IMR-90 (cell line): ENCODE measurements around the gene PHB1. TPM values are rescaled to one million over a fixed set of nuclear protein-coding genes. Genes with fewer than 3 reads are reported as not detected.

Experiments used
- ATAC-seq: fragments of 200-7000 bp; cut with Tn5 transposase; 2 replicates; pipeline ENCODE4 v1.9.1; 2020; ENCODE audit warnings: low read depth, mild to moderate bottlenecking, moderate library complexity
- BruUV-seq: library from RNA; stranded (reverse); fragments of 400-500 nt; replicated peaks from 2 replicates; lab custom pipeline; 2021; lab: Mats Ljungman, UMichigan
- CTCF ChIA-PET: fragments of 300-600 bp; formaldehyde crosslinking; extraction: SDS; loops from one replicate; lab custom pipeline; 2021; ENCODE audit warnings: antibody characterized with exemption; lab: Yijun Ruan, JAX
- POLR2A ChIA-PET: fragments of 300-600 bp; sonication (Branson Sonifier 250); formaldehyde crosslinking; loops from one replicate; lab custom pipeline; 2022; ENCODE audit warnings: antibody characterized with exemption; ENCODE audit not compliant: unreplicated experiment; lab: Charles Lee
- DNase-seq: peaks from one replicate; pipeline ENCODE4 v3.0.0; 2013
- H2AFZ ChIP-seq: replicated peaks from 2 replicates; pipeline ENCODE3; 2013; ENCODE audit warnings: low read length, mild to moderate bottlenecking; ENCODE audit not compliant: poor library complexity
- H2AK5ac ChIP-seq: 2 replicates; pipeline ENCODE4 v1.6.1; 2013; ENCODE audit warnings: low read depth, low read length, inconsistent platforms
- H2AK9ac ChIP-seq: replicated peaks from 2 replicates; pipeline ENCODE3; 2013; ENCODE audit warnings: mild to moderate bottlenecking, low read depth, low read length, moderate library complexity; ENCODE audit not compliant: poor library complexity
- H2BK120ac ChIP-seq: 2 replicates; pipeline ENCODE4 v1.6.1; 2013; ENCODE audit warnings: low read depth, low read length, inconsistent platforms
- H2BK15ac ChIP-seq: 3 replicates; pipeline ENCODE4 v1.6.1; 2013; ENCODE audit warnings: low read depth, low read length, inconsistent platforms
- H2BK20ac ChIP-seq: 2 replicates; pipeline ENCODE4 v1.6.1; 2013; ENCODE audit warnings: low read depth, mild to moderate bottlenecking, inconsistent platforms, low read length, moderate library complexity
- H2BK5ac ChIP-seq: 2 replicates; pipeline ENCODE4 v1.6.1; 2013; ENCODE audit warnings: mild to moderate bottlenecking, low read depth, low read length, inconsistent platforms; ENCODE audit not compliant: poor library complexity, severe bottlenecking
- H3K14ac ChIP-seq: replicated peaks from 2 replicates; pipeline ENCODE4 v1.6.1; 2013; ENCODE audit warnings: low read depth, low read length, inconsistent platforms
- H3K18ac ChIP-seq: 2 replicates; pipeline ENCODE4 v1.6.1; 2013; ENCODE audit warnings: low read depth, low read length, control low read depth
- H3K23ac ChIP-seq: 2 replicates; pipeline ENCODE4 v1.6.1; 2013; ENCODE audit warnings: low read depth, low read length, inconsistent platforms
- H3K27ac ChIP-seq: 2 replicates; pipeline ENCODE4 v1.5.1; 2013; ENCODE audit warnings: mild to moderate bottlenecking, control low read depth, low read length; ENCODE audit not compliant: insufficient read depth
- H3K27me3 ChIP-seq: 2 replicates; pipeline ENCODE4 v1.6.1; 2013; ENCODE audit warnings: low read length; ENCODE audit not compliant: control insufficient read depth, insufficient read depth
- H3K36me3 ChIP-seq: 2 replicates; pipeline ENCODE4 v1.6.1; 2013; ENCODE audit warnings: low read length, mixed read lengths; ENCODE audit not compliant: control insufficient read depth, insufficient read depth
- H3K4ac ChIP-seq: 2 replicates; pipeline ENCODE4 v1.6.1; 2013; ENCODE audit warnings: low read depth, low read length, inconsistent platforms
- H3K4me1 ChIP-seq: 2 replicates; pipeline ENCODE4 v1.6.1; 2013; ENCODE audit warnings: low read length, mixed read lengths; ENCODE audit not compliant: control insufficient read depth, insufficient read depth
- H3K4me2 ChIP-seq: 2 replicates; pipeline ENCODE4 v1.6.1; 2013; ENCODE audit warnings: low read depth, mild to moderate bottlenecking, control low read depth, low read length, moderate library complexity
- H3K4me3 ChIP-seq: 2 replicates; pipeline ENCODE4 v1.5.1; 2013; ENCODE audit warnings: low read depth, mild to moderate bottlenecking, control low read depth, low read length, moderate library complexity; ENCODE audit not compliant: insufficient read depth
- H3K56ac ChIP-seq: 2 replicates; pipeline ENCODE4 v1.6.1; 2013; ENCODE audit warnings: low read length, inconsistent platforms; ENCODE audit not compliant: insufficient read depth; ENCODE audit errors: extremely low read depth
- H3K79me1 ChIP-seq, 2 experiments: 2 replicates each; pipeline ENCODE4 v1.6.1; 2013; ENCODE audit warnings: low read length in 2 of 2, inconsistent platforms in 1 of 2, low read depth in 1 of 2
- H3K9ac ChIP-seq: 2 replicates; pipeline ENCODE4 v1.6.1; 2013; ENCODE audit warnings: low read depth, low read length, control low read depth
- H3K9me1 ChIP-seq: 2 replicates; pipeline ENCODE4 v1.6.1; 2013; ENCODE audit warnings: low read length, inconsistent platforms; ENCODE audit not compliant: insufficient read depth
- H3K9me3 ChIP-seq: 2 replicates; pipeline ENCODE4 v1.6.1; 2013; ENCODE audit warnings: low read length; ENCODE audit not compliant: control insufficient read depth, insufficient read depth
- H4K20me1 ChIP-seq: 2 replicates; pipeline ENCODE4 v1.6.1; 2013; ENCODE audit warnings: low read length, inconsistent platforms; ENCODE audit not compliant: insufficient read depth
- H4K5ac ChIP-seq: 2 replicates; pipeline ENCODE4 v1.6.1; 2013; ENCODE audit warnings: mild to moderate bottlenecking, low read depth, low read length, control low read depth
- H4K8ac ChIP-seq, 2 experiments: 2 replicates each; pipeline ENCODE4 v1.6.1; 2013; ENCODE audit warnings: low read depth in 2 of 2, low read length in 2 of 2, control low read depth in 1 of 2, inconsistent platforms in 1 of 2
- H4K91ac ChIP-seq: 2 replicates; pipeline ENCODE4 v1.6.1; 2013; ENCODE audit warnings: low read depth, low read length, inconsistent platforms; ENCODE audit not compliant: insufficient read depth
- BHLHE40 ChIP-seq: fragments of 150-350 bp; IDR thresholded peaks from 2 replicates; pipeline ENCODE4 v1.6.1; 2016; ENCODE audit warnings: mild to moderate bottlenecking, low read depth, low read length
- CHD1 ChIP-seq: IDR thresholded peaks from 2 replicates; pipeline ENCODE4 v1.6.1; 2012; ENCODE audit warnings: low read depth, low read length, improper control_type of control experiment
- CTCF ChIP-seq: conservative IDR thresholded peaks from 2 replicates; pipeline ENCODE4 v1.5.1; 2012; ENCODE audit warnings: mild to moderate bottlenecking, low read depth, low read length, improper control_type of control experiment
- FOS ChIP-seq: fragments of 150-350 bp; IDR thresholded peaks from 2 replicates; pipeline ENCODE4 v1.6.1; 2016; ENCODE audit warnings: low read depth, low read length
- MAFK ChIP-seq: IDR thresholded peaks from 2 replicates; pipeline ENCODE4 v1.6.1; 2012; ENCODE audit warnings: low read depth, low read length, improper control_type of control experiment
- MAZ ChIP-seq: IDR thresholded peaks from 2 replicates; pipeline ENCODE4 v1.6.1; 2012; ENCODE audit warnings: low read depth, mild to moderate bottlenecking, low read length, improper control_type of control experiment, moderate library complexity, borderline replicate concordance
- NFE2L2 ChIP-seq: fragments of 150-350 bp; IDR thresholded peaks from 2 replicates; pipeline ENCODE4 v1.6.1; 2016; ENCODE audit warnings: low read depth, mild to moderate bottlenecking, low read length
- POLR2A ChIP-seq: IDR thresholded peaks from 2 replicates; pipeline ENCODE4 v1.6.1; 2012; ENCODE audit warnings: mild to moderate bottlenecking, low read depth, low read length
- RCOR1 ChIP-seq: IDR thresholded peaks from 2 replicates; pipeline ENCODE4 v1.6.1; 2012; ENCODE audit warnings: mild to moderate bottlenecking, low read length, improper control_type of control experiment; ENCODE audit not compliant: insufficient replicate concordance
- USF2 ChIP-seq: fragments of 150-350 bp; IDR thresholded peaks from 2 replicates; pipeline ENCODE4 v1.6.1; 2017; ENCODE audit warnings: mild to moderate bottlenecking, antibody characterized with exemption, low read length, low read depth
- WGBS, 2 experiments: methylation state at CpG; one replicate each; pipeline versions ENCODE4 v1.1.5 to v1.1.7; 2013; ENCODE audit warnings: missing lambda C conversion rate in 2 of 2; ENCODE audit not compliant: insufficient read length in 1 of 2; ENCODE audit errors: extremely low coverage in 2 of 2; 5-methylcytosine and 5-hydroxymethylcytosine counted together
- dilution Hi-C: fragments of 300-500 bp; cut with HindIII; formaldehyde crosslinking; loops from one replicate; pipeline ENCODE4 v1.14.3; 2018; ENCODE audit warnings: low sequenced_read_pairs; ENCODE audit not compliant: unreplicated experiment
- in situ Hi-C: fragments of 300-500 bp; cut with MboI; formaldehyde crosslinking; loops from 3 replicates; pipeline ENCODE4 v1.14.3; 2019; ENCODE audit warnings: low sequenced_read_pairs, inconsistent platforms, mixed read lengths
- intact Hi-C: fragments of 100-400 bp; cut with micrococcal nuclease; formaldehyde crosslinking; loops from 2 replicates; pipeline ENCODE4 v1.10.0; 2022
- polyA plus RNA-seq, 3 experiments: library from polyadenylated mRNA; depleted of rRNA; stranded (reverse); fragments of >200 nt; gene quantifications; 2 replicates each; pipeline ENCODE4 v1.2.3, GENCODE V29; 2012; ENCODE audit warnings: low replicate concordance in 1 of 3
- total RNA-seq: library from RNA; depleted of rRNA; stranded (reverse); fragments of >200 nt; gene quantifications from 2 replicates; pipeline ENCODE4 v1.2.3, GENCODE V29; 2012

Gene PHB1
- total and polyA plus RNA-seq, 2 of the 4 experiments (the other 2 are of a cell fraction) = 283 to 294 TPM

GRCh38 chr17:49404361-49404760, 10.3 kb downstream of the PHB1 start:
- H4K5ac ChIP-seq = no peak overlapping the region
- H3K23ac ChIP-seq = no peak overlapping the region
- H4K20me1 ChIP-seq = 0 out of 2 replicates have a peak, but pooled peaks cover 4% of the 10 kb centered on the region
- 100% methylated on average over 4 of the region's 12 CpGs; no CpG with 5 or more reads in 1 of the 2 experiments for WGBS, 2 experiments
- no peak overlapping the region for H4K8ac ChIP-seq
- BruUV-seq = TSS peak; percentile 66
- no peaks in the 10 kb centered on the region for H3K27me3 ChIP-seq
- H3K9me3 ChIP-seq = no peaks in the 10 kb centered on the region
- TF ChIP-seq RCOR1 (no peak), MAFK (no peak), POLR2A (no peak), FOS (no peak), NFE2L2 (no peak), BHLHE40 (no peak), CHD1 (no peak), CTCF (no peak), MAZ (no peak), USF2 (no peak)
- no peak overlapping the region for H3K27ac ChIP-seq
- POLR2A ChIA-PET = no interaction called here
- no peak overlapping the region for H3K4me3 ChIP-seq
- no peak overlapping the region for H3K9ac ChIP-seq
- H2BK15ac ChIP-seq = no peak overlapping the region
- H3K14ac ChIP-seq = no peak overlapping the region
- H2BK5ac ChIP-seq = no peak overlapping the region
- H2AK5ac ChIP-seq = no peak overlapping the region
- H2BK20ac ChIP-seq = no peak overlapping the region
- H3K56ac ChIP-seq = no peak overlapping the region
- DNase-seq (no peak), ATAC-seq (no peak)
- CTCF ChIA-PET = no interaction called here
- no peak overlapping the region for H3K4ac ChIP-seq
- dilution Hi-C loops (no loop called here), intact Hi-C loops (no loop called here), in situ Hi-C loops (no loop called here)
- no peaks in the 10 kb centered on the region for H3K79me1 ChIP-seq
- peaks cover 50% of the 10 kb centered on the region for H3K36me3 ChIP-seq
- H3K4me1 ChIP-seq = no peaks in the 10 kb centered on the region
- H2AFZ ChIP-seq = no peak overlapping the region
- no peak overlapping the region for H2AK9ac ChIP-seq
- no peak overlapping the region for H3K4me2 ChIP-seq
- H3K9me1 ChIP-seq = no peaks in the 10 kb centered on the region; the same call in 1 of the 2 replicates
- no peak overlapping the region for H3K18ac ChIP-seq
- no peak overlapping the region for H2BK120ac ChIP-seq
- no peak overlapping the region for H4K91ac ChIP-seq
